Head of caudate nucleus (tissue), 42 donors: ENCODE results near the gene MAS1L.
A peak's percentile ranks its signal among the peaks of the same experiment; 100 is the strongest.
"Not testable (repeated sequence)": the region's sequence is repeated elsewhere in the genome, so short reads cannot be mapped to it uniquely, and the experiment has no call there.

Experiments
- DNase-seq, 42 donors: peaks; one replicate each; pipeline versions ENCODE4 v3.0.0 to v3.0.0-alpha.2; 2020 to 2021; ENCODE audit warnings: mixed read lengths in 7 of 42
- intact Hi-C: fragments of 100-400 bp; cut with DNase I; formaldehyde crosslinking; loops from one replicate; pipeline ENCODE4 v1.15.0; 2022

The MAS1L gene

GRCh38 chr6:29490055-29490454 lies 2.3 kb upstream of the MAS1L start:
- DNase-seq: peak in 1 of 42 donors; percentile 3
- intact Hi-C loops: no loop called here

DNA sequence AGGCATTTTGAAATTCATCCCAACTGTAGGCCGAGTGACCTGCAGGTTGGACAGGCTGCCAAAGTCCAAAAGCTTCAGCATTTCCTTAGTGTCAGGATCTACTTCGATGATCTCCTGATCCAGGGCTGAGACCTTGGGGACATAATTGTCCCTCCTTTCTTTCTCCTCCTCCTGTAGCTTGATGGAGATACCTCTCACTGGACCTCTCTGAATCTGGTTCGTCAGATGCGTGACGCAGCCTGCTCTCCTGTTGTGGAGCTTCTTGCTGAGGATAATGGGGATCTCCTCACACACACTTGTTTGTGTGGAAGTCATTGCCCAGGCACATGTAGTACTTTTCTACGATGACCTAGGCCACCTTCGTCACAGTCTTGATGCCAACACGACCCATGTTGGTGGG lies 1.5 kb upstream of the MAS1L start:
- intact Hi-C loops: no loop called here
- no peak for DNase-seq

GRCh38 chr6:29488874-29489273 lies 1.1 kb upstream of the MAS1L start:
- DNase-seq: no peak
- intact Hi-C loops: no loop called here

- peak in 1 of 42 donors; percentile 24 for DNase-seq
- intact Hi-C loops: no loop called here
Measured at GRCh38 chr6:29487131-29487530, 625 bp downstream of the MAS1L start.

GRCh38 chr6:29486577-29486976 lies 1.2 kb downstream of the MAS1L start:
- intact Hi-C loops: no loop called here
- DNase-seq: peak in 1 of 42 donors; percentile 10

GRCh38 chr6:29483735-29484134 lies 4.0 kb downstream of the MAS1L start:
- no peak for DNase-seq
- intact Hi-C loops: no loop called here

GRCh38 chr6:29483186-29483585 lies 4.6 kb downstream of the MAS1L start:
- DNase-seq: no peak
- intact Hi-C loops: no loop called here

GRCh38 chr6:29479560-29479959 lies 8.2 kb downstream of the MAS1L start:
- intact Hi-C loops: no loop called here
- no peak for DNase-seq

- DNase-seq: no peak
- intact Hi-C loops: no loop called here
Measured at GRCh38 chr6:29478740-29479139, 9.0 kb downstream of the MAS1L start.

DNA sequence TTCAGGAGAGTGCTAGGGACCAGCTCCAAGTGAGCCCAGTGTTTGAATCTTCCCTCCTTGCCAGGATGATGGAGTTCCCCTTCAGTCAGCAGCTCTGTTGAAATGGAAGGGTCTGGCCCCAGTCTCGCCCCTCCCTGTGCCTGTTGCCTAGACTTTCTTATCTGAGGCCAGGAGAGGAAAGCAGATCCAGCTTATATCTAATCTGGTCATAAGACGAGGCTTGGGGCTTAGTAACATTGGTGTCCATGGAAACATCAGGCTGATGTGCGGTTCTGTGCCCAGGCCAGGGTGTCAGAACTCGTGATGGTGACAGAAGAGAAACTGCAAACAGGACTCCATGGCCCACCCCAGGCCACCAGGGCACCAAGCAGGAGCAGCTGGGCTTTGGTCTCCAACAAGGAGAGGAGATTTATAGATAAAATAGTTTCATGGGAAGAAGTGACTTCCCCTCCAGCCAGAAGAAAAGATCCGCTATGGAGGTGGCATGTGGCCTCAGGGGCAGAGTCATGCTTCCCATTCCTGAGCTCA lies 9.8 kb downstream of the MAS1L start:
- no peak for DNase-seq
- intact Hi-C loops: no loop called here

GRCh38 chr6:29474996-29475395 lies 12.8 kb downstream of the MAS1L start:
- no peak for DNase-seq
- intact Hi-C loops: no loop called here

GRCh38 chr6:29466241-29466640 lies 21.5 kb downstream of the MAS1L start:
- intact Hi-C loops: no loop called here
- DNase-seq: no peak

- intact Hi-C loops: no loop called here
- no peak for DNase-seq
Measured at GRCh38 chr6:29465801-29466200, 22.0 kb downstream of the MAS1L start.

- intact Hi-C loops: no loop called here
- DNase-seq: no peak
Measured at GRCh38 chr6:29465279-29465678, 22.5 kb downstream of the MAS1L start.

DNA sequence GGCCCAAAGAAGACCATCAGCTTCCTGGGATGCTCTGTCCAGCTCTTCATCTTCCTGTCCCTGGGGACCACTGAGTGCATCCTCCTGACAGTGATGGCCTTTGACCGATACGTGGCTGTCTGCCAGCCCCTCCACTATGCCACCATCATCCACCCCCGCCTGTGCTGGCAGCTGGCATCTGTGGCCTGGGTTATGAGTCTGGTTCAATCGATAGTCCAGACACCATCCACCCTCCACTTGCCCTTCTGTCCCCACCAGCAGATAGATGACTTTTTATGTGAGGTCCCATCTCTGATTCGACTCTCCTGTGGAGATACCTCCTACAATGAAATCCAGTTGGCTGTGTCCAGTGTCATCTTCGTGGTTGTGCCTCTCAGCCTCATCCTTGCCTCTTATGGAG lies 25.7 kb downstream of the MAS1L start:
- intact Hi-C loops: no loop called here
- no peak for DNase-seq

DNA sequence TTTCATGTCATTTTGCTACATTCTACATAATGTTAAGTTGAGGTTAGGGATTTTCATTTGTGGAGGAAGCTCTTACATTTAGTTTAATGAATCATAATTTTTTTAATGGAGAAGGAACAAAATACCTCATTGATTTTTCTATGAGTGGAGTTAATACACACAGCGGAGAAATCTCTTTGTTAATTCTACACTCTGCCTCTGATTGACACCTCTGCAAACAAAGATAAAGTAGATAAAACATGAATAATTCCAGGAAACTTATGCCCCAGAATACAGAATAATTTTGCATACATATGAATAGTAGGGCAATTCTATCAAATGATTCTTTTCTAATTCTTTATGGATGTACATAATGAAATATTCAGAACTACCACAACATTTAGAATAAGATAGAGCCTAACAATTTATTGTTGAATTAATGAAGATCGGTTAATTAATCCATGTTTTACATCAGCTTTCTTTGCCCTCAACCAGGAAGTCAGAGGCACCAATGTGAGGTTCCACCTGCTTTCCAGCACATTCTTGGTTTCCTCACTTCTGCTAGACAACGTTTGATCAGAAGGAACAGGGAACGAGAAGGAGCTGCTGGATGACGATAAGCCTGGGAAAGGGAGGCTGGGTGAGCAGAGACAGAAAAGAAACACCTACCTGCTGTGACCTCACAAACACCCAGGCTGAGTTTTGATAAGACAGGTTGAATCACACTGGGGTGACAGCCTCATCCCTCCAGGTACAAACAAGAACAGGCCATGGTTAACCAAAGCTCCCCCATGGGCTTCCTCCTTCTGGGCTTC lies 26.5 kb downstream of the MAS1L start:
- intact Hi-C loops: no loop called here
- no peak for DNase-seq

DNA sequence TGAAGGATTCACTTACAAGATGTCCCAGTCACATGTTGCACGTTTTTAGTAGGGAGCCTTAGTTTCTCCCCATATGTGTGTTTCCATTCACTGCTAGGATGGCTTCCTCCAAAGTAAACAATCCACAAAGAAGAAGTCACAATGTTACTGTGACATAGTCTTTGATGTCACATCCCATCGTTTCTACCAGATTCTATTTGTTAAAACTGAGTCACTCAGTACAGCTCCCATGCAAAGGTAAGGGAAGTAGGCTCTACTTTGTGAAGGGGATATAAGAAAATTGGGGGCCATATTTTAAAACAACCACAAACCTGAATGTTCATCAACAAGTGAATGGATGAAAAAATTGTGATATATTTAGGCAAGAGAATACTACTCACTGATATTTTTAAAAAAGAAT lies 30.8 kb downstream of the MAS1L start, which contains the start of the genes OR11A1 and OR2H1:
Gene OR11A1, minus strand, starts transcription at position 101 of the 400 bp plus-strand sequence. CDS start 29,430 bp downstream, outside the sequence.
Gene OR2H1, plus strand, starts transcription at position 185 of the 400 bp plus-strand sequence. CDS start 4,615 bp downstream, outside the sequence.
- intact Hi-C loops: no loop called here

GRCh38 chr6:29451471-29452193 lies 36.1 kb downstream of the MAS1L start:
- intact Hi-C loops: no loop called here
- DNase-seq: no peak

More for the DNA sequence above, 30.8 kb downstream of the MAS1L start, which contains the start of the genes OR11A1 and OR2H1:
- DNase-seq: no peak

DNA sequence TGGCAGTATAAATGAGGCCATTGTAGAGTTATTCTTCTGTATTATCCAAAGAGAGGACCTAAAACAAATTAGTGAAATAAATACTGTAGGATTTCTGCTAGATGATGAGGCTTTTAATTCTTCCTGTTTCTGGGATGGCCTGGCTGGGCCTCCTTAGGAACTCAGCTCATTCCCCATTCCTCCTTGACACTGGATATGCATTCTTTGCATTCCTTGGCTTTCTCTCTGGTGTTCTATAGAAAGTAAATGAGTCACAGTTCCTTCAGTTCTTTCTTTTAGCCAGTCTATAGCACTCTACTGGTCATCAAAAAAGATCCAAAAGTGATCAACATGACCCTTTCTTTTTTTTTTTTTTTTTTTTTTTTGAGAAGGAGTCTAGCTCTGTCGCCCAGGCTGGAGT lies 40.1 kb downstream of the MAS1L start:
- no peak for DNase-seq
- intact Hi-C loops: no loop called here

GRCh38 chr6:29444031-29444430 lies 43.7 kb downstream of the MAS1L start:
- intact Hi-C loops, DNase-seq: not testable (repeated sequence)
